Activated naive CD4-positive, alpha-beta T cell treated with Interleukin-2 at 50 U/mL for 16 hours (primary cell): ENCODE results near the gene MACO1.

Experiments used
- DNase-seq: peaks from one replicate; pipeline ENCODE4 v3.0.0-alpha.2; 2020

Gene MACO1

GRCh38 chr1:25525361-25525688 is 94.6 kb downstream of the MACO1 start:
- no peak for DNase-seq

DNA sequence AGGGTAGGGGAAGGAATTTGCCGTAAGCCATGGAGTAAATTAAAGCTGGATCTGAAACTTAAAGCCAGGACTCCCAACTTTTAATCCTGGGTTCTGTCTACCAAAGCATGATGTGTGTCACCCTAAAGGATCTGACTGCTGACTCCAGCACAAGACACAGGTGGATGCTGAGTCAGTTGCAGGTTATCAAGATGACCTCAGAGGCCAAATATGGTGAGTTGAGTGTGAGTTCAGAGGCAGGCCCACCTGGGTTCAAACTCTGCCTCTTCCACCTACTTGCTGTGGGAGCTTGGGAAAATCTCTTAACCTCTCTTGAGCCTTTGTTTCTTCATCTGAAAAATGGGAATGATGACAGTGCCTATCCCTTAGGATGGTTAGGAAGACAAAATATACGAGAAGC is 96.1 kb downstream of the MACO1 start:
- no peak for DNase-seq

DNA sequence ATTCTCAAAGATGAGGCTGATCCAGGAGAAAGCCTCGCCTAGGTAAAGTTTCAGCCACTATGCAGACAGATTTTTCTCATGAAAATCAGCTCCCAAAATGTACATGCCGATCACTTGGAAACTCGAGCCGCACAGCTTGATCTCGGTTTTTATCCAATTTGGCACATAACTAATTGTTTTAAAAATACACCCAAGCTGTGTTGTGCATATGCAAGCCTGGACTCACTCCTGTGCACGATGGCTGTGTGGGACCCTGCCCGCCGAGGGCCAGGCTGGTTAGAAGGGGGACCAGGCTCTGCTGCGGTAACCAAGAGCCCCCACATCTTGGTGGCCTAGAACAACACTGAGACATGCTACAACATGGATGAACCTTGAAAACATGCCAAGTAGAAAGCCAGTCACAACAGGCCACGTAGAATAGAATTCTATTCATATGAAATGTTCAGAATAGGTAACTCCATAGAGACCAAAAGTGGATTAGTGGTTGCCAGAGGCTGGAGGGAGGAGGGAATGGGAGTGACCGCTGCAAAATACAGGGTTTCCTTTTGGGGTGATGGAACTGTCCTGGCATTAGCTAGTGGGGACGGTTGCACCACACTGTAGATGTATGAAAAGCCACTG is 96.6 kb downstream of the MACO1 start:
- no peak for DNase-seq

DNA sequence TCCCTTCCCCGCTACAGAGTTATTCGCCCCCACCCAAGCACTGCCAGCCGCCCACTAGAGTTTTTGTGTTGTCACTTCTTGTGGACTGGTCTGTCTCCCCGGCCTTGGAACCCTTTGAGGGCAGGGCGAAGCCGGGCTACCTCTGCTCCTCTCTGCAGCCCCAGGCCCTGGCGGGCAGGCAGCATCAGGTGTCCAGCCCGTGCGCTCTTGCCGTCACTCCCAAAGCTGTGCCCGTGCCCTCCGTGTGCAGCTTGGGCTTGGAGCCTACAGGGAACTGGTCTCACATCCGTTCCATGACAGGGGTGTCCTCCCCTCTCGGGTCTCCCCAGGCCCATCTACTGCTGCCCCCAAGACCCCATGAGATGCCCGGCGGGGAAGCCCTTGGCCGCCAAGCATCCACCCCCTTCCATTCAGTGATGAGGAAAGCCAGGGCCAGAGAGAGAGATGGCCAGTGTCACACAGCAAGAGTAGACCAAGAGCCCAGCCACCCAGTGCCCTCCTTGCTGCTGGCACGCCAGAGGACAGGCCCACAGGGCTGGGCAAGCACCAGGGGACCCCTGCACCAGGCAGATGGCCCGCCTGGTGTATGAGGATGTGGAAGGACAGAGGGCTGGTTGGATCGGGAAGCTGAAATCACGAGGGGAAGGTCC is 97.4 kb downstream of the MACO1 start:
- no peak for DNase-seq

DNA sequence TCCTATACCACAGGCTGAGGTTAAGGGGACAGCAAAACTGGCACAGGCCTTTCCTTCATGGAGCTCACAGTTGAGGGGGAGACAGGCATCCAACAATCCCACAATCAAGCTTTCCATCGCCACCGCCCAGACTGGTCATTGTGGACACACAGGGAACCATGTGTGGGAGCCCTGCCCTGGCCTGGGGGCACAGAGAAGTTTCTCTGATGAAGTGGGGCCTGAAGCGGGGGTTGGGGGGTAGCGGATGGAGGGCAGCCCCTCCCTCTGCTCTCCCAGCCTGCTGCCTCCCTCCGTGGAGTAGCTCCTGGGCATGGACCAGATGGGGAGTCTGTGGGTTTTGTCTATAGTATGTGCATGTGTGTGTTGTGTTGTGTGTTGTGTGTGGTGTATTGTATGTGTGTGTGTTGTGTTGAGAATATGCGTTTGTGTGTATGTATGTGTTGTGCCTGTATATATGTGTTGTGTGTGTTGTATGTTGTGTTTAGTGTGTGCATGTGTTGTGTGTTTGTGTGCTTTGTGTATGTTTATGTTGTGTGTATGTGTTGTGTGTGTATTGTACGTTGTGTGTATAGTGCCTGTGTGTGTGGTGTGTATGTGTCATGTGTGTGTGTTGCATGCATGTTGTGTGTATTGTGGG is 98.3 kb downstream of the MACO1 start:
- DNase-seq = no peak

- no peak for DNase-seq
These were observed 99.0 kb downstream of the MACO1 start for GRCh38 chr1:25529518-25530185.

DNA sequence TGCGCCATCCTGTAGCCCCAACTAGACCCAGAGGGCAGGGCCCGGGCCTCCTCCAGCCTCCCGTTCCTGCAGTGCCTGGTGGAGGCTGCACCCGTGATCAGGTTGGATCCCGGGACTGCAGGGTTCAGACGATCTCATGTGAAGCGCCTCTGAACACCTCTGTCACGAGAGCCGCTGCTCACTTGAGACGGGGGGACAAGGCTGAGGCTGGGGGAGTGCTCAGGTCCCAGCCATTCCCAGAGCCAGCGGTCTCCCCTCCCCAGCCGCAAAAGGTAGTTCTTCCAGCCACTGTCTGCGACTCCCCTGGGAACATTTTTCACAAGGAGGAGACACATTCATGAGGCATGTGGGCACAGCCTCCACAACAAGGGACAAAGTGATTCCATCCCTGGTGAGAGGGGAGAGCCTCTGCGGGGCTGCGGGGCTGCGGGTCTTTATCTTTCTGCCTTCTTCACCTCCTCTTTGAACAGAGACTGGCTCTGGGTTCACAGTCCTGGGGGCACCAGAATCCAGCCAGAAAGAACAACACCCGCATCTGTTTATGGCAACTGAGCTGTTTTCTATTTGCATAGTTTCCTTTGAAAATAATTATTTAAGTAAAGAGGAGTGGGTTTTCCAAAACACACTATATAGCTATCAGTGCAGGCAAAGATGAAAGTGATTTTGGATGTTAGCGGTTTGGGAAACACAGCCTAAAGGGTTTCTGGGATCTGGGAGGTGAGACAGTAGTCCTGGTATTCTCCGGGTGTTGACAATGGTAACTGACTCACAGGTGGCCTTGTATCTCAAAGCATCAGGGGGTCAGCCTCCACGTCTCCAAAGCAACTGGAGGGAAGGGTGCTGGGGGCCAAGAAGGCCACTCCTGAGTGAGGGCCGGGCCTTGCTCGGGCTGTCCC is 99.7 kb downstream of the MACO1 start:
- no peak for DNase-seq

DNA sequence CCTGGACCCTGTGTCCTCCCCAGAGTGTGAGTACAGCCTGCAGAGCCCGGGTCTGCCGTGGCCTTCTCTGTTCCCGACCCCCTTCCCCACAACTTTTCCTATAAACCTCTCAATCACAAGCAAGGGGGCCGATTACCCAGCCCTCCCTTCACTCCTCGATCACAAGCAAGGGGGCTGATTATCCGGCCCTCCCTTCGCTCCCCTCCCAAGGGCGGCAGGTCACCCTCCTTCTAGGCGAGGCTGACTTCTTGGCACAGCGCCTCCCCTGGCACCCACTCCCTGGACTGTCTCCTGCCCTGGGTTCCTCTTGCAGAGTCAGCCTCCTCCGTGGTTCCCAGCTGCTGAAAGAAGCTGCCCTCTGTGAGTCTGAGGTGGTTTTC is 100.4 kb downstream of the MACO1 start:
- no peak for DNase-seq

GRCh38 chr1:25532970-25533369 is 102.3 kb downstream of the MACO1 start:
- no peak for DNase-seq

DNA sequence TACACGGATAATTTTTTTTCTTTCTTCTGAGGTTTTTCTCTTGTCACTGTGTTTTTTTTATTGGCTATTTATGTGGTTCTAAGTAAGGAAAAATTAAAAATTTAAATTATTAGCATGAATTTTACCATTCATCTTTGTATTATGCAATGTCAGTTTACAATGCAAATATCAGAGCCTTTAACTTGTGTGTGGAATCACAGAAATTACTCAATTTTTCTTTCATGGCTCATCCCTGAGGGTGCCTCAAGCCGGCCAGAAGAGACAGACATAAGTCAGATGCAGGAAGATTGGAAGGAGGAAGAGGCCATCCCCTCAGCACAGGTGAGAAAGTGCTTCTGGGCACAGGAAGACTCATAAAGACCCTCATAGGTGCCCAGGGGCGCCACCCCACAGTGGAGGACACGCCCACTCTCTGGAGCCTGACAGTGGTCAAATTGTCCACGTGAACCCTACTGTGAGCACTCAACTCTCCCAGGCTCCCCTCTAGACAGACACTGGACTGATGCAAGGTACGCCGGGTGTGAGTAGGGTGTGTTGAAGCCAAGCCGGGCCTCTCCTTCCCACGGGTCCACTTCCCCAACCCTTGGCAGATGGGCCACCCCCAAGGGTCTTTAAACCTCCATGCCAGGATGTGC is 103.2 kb downstream of the MACO1 start:
- no peak for DNase-seq

GRCh38 chr1:25534410-25534788 is 103.7 kb downstream of the MACO1 start:
- DNase-seq = no peak

GRCh38 chr1:25536124-25536523 is 105.4 kb downstream of the MACO1 start:
- no peak for DNase-seq

GRCh38 chr1:25537153-25537831 is 106.6 kb downstream of the MACO1 start:
- DNase-seq = no peak

DNA sequence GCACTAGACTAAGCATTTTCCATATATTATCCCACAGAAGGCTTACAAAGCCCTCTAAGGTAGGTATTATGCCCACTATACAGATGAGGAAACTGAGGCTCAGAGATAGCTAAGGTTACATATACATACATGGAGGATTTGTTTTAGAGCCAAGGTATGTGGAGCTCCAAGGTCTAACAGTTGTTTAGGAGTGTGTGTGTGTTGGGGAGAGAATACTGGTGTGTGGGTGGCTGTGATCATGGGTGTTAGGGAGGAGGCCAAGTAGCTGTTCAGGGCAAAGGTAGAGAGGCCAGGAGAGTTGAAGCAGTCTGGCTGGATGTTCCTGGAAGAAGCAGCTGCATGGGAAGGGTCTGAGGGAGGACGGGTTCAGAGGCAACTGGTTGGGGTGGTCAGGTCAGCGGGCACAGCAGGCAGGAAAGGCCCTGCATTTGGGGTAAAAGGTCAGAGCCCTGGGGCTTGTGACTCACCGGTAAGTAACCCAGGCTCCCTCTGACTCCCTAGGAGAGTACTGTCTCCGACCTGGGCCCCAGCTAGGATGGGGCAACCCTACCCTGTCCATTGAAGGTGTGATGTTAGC is 107.6 kb downstream of the MACO1 start:
- no peak for DNase-seq

- no peak for DNase-seq
These were observed 110.1 kb downstream of the MACO1 start for GRCh38 chr1:25540750-25541342.

- DNase-seq = no peak
These were observed 110.7 kb downstream of the MACO1 start for GRCh38 chr1:25541425-25541824.

- no peak for DNase-seq
These were observed 111.4 kb downstream of the MACO1 start for GRCh38 chr1:25541889-25542658.

- no peak for DNase-seq
These were observed 112.3 kb downstream of the MACO1 start for GRCh38 chr1:25543005-25543424.

- peak; percentile 64 for DNase-seq
These were observed 112.9 kb downstream of the MACO1 start, which contains the start of gene LDLRAP1 for GRCh38 chr1:25543425-25544242. TSS of gene LDLRAP1 (plus strand) at chr1:25543606. CDS start at chr1:25543699, 93 bp downstream.
